Measurements from ENCODE around the gene MYO15B.
A peak's percentile ranks its signal among the peaks of the same experiment; 100 is the strongest.

The MYO15B gene

DNA sequence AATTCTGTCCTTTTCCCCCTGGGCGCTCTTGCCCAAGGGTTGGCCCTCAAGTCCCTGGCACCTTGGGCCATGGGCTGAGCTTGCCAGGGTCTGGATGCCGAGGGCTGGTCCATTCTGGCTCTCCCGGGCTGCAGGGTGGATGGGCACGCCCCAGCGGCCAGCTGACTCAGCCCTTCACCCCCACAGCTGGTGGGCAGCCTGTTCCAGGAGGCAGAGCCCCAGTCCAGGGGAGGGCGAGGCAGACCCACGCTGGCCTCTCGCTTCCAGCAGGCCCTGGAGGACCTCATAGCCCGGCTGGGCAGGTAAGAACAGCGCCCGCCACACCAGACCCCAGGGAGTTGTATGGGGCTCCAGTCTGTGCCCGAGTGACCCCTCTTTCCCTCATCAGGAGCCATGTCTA is 15.0 kb downstream of the MYO15B start:
- DNase-seq (ENCODE audit: low read depth in 3 of 3) = no peak

GRCh38 chr17:75603123-75603522 is 15.5 kb downstream of the MYO15B start:
- DNase-seq (ENCODE audit: low read depth in 3 of 3) = no peak

- no peak for DNase-seq (ENCODE audit: low read depth in 3 of 3)
These were observed 16.6 kb downstream of the MYO15B start for GRCh38 chr17:75604034-75604695.

GRCh38 chr17:75605790-75606189 is 18.2 kb downstream of the MYO15B start:
- no peak for DNase-seq (ENCODE audit: low read depth in 3 of 3)

DNA sequence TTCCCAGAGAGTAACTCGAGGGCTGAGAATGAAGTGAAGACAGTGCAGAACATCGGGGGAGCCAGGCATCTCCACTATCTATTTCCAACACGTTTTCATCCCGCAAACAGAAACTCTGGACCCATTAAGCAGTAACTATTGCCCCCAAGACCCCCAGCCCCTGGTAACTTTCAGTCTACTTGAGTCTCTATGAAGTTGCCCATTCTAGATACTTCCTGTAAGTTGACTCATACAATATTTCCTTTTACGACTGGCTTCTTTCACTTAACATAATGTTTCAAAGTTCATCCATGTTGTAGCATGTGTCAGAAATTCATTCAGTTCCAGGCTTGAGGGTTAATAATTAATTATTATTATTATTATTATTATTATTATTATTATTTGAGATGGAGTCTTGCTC is 19.5 kb downstream of the MYO15B start:
- no peak for DNase-seq (ENCODE audit: low read depth in 3 of 3)

DNA sequence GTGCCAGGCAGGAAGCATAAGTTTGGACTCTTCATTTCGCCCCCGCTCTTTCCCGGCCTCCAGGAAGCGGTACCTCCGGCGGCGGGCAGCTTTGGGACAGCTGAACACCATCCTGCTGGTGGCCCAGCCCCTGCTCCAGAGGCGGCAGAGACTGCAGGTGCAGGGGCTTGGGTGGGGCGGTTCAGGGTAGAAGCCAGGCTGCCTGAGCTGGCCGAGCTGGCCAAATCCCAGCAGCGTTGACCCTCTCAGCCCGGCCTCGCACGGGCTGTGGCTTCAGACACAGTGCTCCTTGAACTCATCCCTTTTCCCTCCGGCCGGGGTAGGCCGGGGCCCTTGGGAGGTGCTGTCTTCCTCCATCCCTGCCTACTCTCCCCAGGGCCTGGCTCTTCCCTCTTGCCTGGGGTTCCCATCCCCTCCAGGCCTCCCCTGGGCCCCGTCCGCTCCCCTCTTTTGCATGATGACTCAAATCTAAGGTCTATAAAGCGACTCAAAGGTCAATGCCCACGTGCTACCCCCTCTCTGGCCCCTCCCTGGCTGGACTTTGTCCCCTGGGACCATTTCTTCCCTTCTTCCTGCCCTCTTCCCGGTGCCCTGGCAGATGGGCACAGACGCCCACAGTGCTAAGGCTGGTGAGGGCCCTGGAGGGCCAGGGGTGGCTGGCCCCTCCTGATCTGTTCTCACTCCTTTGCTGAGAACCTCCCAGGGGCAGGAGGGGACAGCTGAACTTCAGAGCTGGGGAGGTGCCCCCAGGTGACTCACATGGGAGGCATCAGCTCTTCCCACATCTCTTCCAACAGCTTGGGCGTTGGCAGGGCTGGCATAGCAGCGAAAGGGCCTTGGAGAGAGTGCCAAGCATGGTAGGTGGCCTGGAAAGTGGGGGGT is 22.7 kb downstream of the MYO15B start:
- no peak for DNase-seq (ENCODE audit: low read depth in 3 of 3)

DNA sequence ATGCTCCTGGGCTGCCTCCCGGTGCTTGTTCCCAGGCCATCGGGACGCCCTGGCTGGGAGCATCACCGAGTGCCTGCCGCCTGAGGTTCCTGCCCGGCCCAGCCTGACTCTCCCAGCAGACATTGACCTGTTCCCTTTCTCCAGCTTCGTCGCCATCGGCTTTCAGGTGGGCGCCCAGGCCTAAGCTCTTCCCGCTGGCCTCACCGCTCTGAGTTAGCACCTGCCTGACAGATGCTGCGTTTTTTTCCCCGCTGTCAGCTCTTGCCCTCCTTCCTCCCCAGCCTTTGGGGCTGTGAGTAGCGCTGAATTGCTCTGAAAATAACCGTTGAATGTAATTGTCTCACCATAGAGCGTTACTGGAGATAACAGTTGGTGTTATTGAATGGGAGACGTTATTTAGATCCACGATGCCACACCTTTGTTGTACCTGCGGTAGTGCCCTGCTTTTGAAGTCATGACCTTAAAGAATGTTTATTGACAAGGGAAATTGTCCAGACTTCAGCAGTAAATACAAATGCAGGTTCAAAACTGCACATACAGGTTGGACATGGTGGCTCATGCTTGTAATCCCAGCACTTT is 24.3 kb downstream of the MYO15B start:
- no peak for DNase-seq (ENCODE audit: low read depth in 3 of 3)

- DNase-seq (ENCODE audit: low read depth in 3 of 3) = no peak
These were observed 25.5 kb downstream of the MYO15B start for GRCh38 chr17:75612906-75613626.

GRCh38 chr17:75614006-75614405 is 26.4 kb downstream of the MYO15B start:
- no peak for DNase-seq (ENCODE audit: low read depth in 3 of 3)

GRCh38 chr17:75614556-75615270 is 27.1 kb downstream of the MYO15B start:
- DNase-seq (ENCODE audit: low read depth in 3 of 3) = no peak

GRCh38 chr17:75615301-75615700 is 27.7 kb downstream of the MYO15B start:
- DNase-seq (ENCODE audit: low read depth in 3 of 3) = no peak

- no peak for DNase-seq (ENCODE audit: low read depth in 3 of 3)
These were observed 29.0 kb downstream of the MYO15B start for GRCh38 chr17:75616521-75617122.

DNA sequence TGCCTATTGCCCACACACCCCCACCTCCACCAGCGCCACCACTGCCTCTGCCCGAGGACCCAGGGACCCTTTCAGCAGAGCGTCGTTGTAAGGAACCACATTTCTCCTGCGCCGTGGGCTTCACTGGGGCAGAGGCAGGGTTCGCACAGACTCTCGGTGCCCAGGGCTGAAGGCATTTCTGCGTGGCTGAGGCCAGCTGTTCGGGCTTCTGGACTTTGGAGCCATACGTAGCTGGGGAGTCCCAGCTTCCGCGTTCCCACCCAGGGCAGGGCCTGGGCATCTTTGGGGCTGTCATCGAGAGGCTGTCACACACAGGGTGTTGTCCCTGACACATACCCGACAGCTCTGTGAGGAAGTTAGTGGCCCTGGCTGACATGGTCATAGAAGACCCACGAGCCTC is 29.6 kb downstream of the MYO15B start:
- DNase-seq (ENCODE audit: low read depth in 3 of 3) = no peak

DNA sequence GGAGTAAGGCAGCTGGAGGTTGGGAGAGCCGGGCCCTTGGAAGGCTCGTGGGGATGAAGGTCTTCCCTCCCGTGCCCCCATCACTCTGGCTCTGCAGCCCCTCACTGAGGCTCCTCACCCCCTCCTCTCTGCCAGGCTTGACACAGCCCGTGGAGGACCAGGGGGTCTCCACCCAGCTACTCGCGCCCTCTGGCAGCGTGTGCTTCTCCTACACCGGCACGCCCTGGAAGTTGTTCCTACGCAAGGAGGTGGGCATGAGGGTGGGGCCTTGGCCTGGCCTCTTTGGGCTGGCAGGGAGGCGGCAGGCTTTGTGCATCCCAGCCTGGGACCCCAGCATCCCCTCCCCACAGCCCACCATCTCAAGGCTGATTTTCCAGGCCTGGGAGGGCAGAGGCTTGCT is 30.1 kb downstream of the MYO15B start:
- DNase-seq (ENCODE audit: low read depth in 3 of 3) = no peak

DNA sequence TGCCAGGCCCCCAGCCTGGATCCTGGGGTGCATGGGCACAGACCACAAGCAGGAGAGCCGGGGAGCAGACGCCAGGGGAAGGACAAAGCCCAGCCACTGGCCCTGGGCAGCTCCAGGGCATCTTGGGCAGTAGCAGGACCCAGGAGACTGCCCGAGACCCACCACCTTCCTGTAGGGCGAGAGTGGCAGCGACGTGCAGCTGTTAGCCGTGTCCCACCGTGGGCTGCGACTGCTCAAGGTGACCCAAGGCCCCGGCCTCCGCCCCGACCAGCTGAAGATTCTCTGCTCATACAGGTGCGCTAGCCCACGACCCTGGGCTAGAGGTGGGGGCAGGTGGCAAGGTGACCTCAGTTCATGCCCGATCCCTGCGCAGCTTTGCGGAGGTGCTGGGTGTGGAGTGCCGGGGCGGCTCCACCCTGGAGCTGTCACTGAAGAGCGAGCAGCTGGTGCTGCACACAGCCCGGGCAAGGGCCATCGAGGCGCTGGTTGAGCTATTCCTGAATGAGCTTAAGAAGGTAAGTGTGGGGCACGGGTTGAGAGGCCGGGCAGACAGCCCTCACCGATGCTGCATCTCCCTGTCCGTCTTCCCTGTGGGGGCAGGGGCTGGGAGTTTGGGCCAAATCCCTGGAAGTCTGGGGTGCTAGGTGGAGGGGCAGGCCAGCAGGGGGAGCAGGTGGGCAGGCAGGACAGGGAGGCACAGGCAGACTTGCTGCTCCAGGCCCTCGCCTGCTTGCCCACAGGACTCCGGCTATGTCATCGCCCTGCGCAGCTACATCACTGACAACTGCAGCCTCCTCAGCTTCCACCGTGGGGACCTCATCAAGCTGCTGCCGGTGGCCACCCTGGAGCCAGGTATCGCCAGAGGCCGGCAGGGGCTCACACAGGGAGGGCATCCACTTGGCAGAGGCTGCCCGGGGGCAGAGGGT is 32.2 kb downstream of the MYO15B start:
- DNase-seq (ENCODE audit: low read depth in 3 of 3) = peak in 1 of 3 experiments; percentile 24

DNA sequence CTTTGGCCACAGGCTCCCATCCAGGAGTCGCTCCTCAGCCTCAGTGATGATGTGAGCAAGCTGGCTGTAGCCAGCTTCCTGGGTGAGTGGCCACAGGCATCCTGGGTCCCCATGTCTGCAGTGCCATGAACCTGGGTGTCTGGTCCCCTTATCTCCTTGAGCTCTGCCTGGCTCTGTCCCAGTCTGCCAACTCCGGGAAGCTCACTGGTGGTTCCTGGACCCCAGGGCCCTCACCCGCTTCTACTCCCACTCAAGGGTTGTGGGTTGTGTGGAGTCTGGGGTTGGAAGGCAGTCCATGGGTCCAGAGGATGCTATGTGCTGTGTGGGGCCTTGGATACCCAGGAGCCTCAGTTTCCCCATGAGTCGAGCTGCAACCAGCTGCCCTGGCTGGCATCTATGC is 33.9 kb downstream of the MYO15B start:
- no peak for DNase-seq (ENCODE audit: low read depth in 3 of 3)

DNA sequence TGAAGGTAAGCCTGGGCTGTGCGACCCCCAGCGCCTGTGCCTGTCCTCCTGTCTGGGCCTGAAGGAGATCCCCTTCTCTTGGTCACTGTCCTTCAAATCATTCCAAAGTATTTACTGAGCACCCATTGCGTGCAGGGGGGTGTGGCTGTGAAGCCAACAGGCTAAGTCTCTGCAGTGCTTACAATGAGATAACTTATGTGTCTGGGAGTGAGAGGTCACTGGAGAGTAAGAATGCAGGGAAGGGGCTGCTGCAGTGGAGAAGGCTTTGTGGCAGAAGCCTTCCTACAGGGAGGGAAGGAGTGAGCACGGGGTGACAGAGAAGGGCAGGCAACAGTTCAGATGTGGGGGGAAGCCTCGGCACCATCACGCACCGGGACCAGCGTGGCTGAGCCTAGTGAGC is 34.5 kb downstream of the MYO15B start:
- DNase-seq (ENCODE audit: low read depth in 3 of 3) = no peak

GRCh38 chr17:75622771-75623273 is 35.2 kb downstream of the MYO15B start:
- no peak for DNase-seq (ENCODE audit: low read depth in 3 of 3)

- no peak for DNase-seq (ENCODE audit: low read depth in 3 of 3)
These were observed 35.8 kb downstream of the MYO15B start for GRCh38 chr17:75623386-75623785.

DNA sequence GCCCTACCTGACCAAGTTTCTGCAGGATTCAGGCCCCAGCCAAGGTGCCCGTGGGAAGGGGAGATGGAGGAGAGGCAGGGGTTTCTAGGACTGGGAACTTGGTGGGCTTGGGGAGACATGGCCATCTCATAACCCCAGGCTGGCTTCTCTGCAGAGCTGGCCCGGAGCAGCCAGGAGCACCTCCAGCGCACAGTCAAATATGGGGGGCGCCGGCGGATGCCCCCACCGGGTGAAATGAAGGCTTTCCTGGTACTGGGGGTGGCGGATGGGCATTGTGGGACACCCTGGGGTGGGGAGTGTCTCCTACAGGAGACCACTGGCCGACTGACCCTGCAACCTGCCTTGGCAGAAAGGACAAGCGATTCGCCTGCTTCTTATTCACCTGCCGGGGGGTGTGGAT is 36.4 kb downstream of the MYO15B start:
- DNase-seq (ENCODE audit: low read depth in 3 of 3) = no peak

Measured in stimulated activated CD4-positive, alpha-beta T cell treated with anti-CD3 and anti-CD28 coated beads, TNF-alpha, amount 100 ng/mL, for 24 hours (primary cell).